ENCODE data around the gene KLRC3. TPM values are rescaled to one million over a fixed set of nuclear protein-coding genes. Genes with fewer than 3 reads are reported as not detected.

Gene KLRC3
- total and polyA plus RNA-seq, 10 of the 15 experiments (the other 5 are each of a cell fraction or from before 2014, with no cell fraction given), result 0.09 to 0.22 (median 0.09) TPM; not detected in 7

DNA sequence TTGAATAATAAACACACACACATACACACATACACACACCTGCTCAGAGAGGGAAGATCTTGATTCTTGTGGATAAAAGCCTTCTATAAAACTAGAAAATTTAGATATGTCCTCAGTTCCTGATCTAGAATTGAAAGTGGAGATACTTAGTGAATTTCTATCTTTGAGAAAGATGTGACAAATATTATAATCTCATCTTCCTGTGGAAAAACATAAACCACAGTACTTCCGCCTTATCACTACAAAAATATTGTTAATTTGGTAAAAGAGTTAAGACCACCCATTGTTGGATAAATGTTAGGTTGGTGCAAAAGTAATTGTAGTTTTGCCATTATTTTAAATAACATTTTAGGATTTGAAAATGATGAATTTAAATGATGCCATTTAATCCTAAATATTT is 30.5 kb downstream of the KLRC3 start, which contains the start of gene KLRK1 (continued):
- TF ChIP-seq, protein P1, sequence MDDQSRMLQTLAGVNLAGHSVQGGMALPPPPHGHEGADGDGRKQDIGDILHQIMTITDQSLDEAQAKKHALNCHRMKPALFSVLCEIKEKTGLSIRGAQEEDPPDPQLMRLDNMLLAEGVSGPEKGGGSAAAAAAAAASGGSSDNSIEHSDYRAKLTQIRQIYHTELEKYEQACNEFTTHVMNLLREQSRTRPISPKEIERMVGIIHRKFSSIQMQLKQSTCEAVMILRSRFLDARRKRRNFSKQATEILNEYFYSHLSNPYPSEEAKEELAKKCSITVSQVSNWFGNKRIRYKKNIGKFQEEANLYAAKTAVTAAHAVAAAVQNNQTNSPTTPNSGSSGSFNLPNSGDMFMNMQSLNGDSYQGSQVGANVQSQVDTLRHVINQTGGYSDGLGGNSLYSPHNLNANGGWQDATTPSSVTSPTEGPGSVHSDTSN (IDR thresholded peaks at IDR 0.05; ENCODE audit: insufficient replicate concordance, low read depth, low read length), result no peak
- TF ChIP-seq NFYA (IDR thresholded peaks at IDR 0.05; ENCODE audit: borderline replicate concordance, low read depth, low read length) (no peak), NR2F1 (conservative IDR thresholded peaks at IDR 0.05) (no peak), ZNF207 (IDR thresholded peaks at IDR 0.05; ENCODE audit: borderline replicate concordance) (no peak), SPI1 (IDR thresholded peaks at IDR 0.05; ENCODE audit: borderline replicate concordance, insufficient read depth, low read depth, low read length) (no peak), SIN3A (IDR thresholded peaks at IDR 0.05; ENCODE audit: low read depth, low read length) (no peak), IRF4 (IDR thresholded peaks at IDR 0.05; ENCODE audit: low read depth, low read length) (no peak), EED (IDR thresholded peaks at IDR 0.05; ENCODE audit: low read depth) (no peak)
- TF ChIP-seq, protein P2, sequence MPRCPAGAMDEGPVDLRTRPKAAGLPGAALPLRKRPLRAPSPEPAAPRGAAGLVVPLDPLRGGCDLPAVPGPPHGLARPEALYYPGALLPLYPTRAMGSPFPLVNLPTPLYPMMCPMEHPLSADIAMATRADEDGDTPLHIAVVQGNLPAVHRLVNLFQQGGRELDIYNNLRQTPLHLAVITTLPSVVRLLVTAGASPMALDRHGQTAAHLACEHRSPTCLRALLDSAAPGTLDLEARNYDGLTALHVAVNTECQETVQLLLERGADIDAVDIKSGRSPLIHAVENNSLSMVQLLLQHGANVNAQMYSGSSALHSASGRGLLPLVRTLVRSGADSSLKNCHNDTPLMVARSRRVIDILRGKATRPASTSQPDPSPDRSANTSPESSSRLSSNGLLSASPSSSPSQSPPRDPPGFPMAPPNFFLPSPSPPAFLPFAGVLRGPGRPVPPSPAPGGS (IDR thresholded peaks at IDR 0.05; ENCODE audit: borderline replicate concordance, insufficient read depth, low read depth, low read length, poor library complexity, severe bottlenecking), result no peak
